ENCODE measurements around the gene PRODH2.
"Not testable (repeated sequence)": the region's sequence is repeated elsewhere in the genome, so short reads cannot be mapped to it uniquely, and the experiment has no call there.

Gene PRODH2

GRCh38 chr19:35843676-35844481 is 31.2 kb upstream of the PRODH2 start:
- no peak for DNase-seq (ENCODE audit: low read depth in 2 of 2, low spot score in 1 of 2)

GRCh38 chr19:35842666-35843272 is 30.1 kb upstream of the PRODH2 start:
- DNase-seq (ENCODE audit: low read depth in 2 of 2, low spot score in 1 of 2), result no peak

- DNase-seq (ENCODE audit: low read depth in 2 of 2, low spot score in 1 of 2), result no peak
Observed at GRCh38 chr19:35841961-35842595, 29.4 kb upstream of the PRODH2 start.

- not testable (repeated sequence) for DNase-seq (ENCODE audit: low read depth in 2 of 2, low spot score in 1 of 2)
Observed at GRCh38 chr19:35836096-35836495, 23.5 kb upstream of the PRODH2 start.

- DNase-seq (ENCODE audit: low read depth in 2 of 2, low spot score in 1 of 2), result no peak
Observed at GRCh38 chr19:35833972-35834371, 21.3 kb upstream of the PRODH2 start.

GRCh38 chr19:35832054-35832453 is 19.4 kb upstream of the PRODH2 start:
- DNase-seq (ENCODE audit: low read depth in 2 of 2, low spot score in 1 of 2), result no peak

GRCh38 chr19:35830986-35831385 is 18.3 kb upstream of the PRODH2 start:
- no peak for DNase-seq (ENCODE audit: low read depth in 2 of 2, low spot score in 1 of 2)

- peak; percentile 15 to 21 for DNase-seq (ENCODE audit: low read depth in 2 of 2, low spot score in 1 of 2)
Observed at GRCh38 chr19:35828692-35829301, 16.2 kb upstream of the PRODH2 start.

- DNase-seq (ENCODE audit: low read depth in 2 of 2, low spot score in 1 of 2), result no peak
Observed at GRCh38 chr19:35824150-35824549, 11.5 kb upstream of the PRODH2 start.

GRCh38 chr19:35822579-35822978 is 9.9 kb upstream of the PRODH2 start:
- no peak for DNase-seq (ENCODE audit: low read depth in 2 of 2, low spot score in 1 of 2)

GRCh38 chr19:35818445-35818844 is 5.8 kb upstream of the PRODH2 start:
- DNase-seq (ENCODE audit: low read depth in 2 of 2, low spot score in 1 of 2), result no peak

GRCh38 chr19:35816846-35817245 is 4.2 kb upstream of the PRODH2 start:
- DNase-seq (ENCODE audit: low read depth in 2 of 2, low spot score in 1 of 2), result no peak

GRCh38 chr19:35816262-35816661 is 3.6 kb upstream of the PRODH2 start:
- no peak for DNase-seq (ENCODE audit: low read depth in 2 of 2, low spot score in 1 of 2)

GRCh38 chr19:35813043-35813890 is 622 bp upstream of the PRODH2 start:
- DNase-seq (ENCODE audit: low read depth in 2 of 2, low spot score in 1 of 2), result no peak

GRCh38 chr19:35811317-35812219 is 1.1 kb downstream of the PRODH2 start:
- no peak for DNase-seq (ENCODE audit: low read depth in 2 of 2, low spot score in 1 of 2)

GRCh38 chr19:35807633-35808032 is 5.0 kb downstream of the PRODH2 start:
- DNase-seq (ENCODE audit: low read depth in 2 of 2, low spot score in 1 of 2), result no peak

- DNase-seq (ENCODE audit: low read depth in 2 of 2, low spot score in 1 of 2), result no peak
Observed at GRCh38 chr19:35806597-35806996, 6.0 kb downstream of the PRODH2 start.

- DNase-seq (ENCODE audit: low read depth in 2 of 2, low spot score in 1 of 2), result no peak
Observed at GRCh38 chr19:35805526-35806102, 7.0 kb downstream of the PRODH2 start.

GRCh38 chr19:35801828-35802227 is 10.8 kb downstream of the PRODH2 start:
- no peak for DNase-seq (ENCODE audit: low read depth in 2 of 2, low spot score in 1 of 2)

GRCh38 chr19:35797663-35798062 is 15.0 kb downstream of the PRODH2 start:
- no peak for DNase-seq (ENCODE audit: low read depth in 2 of 2, low spot score in 1 of 2)

All from stimulated activated CD8-positive, alpha-beta memory T cell treated with anti-CD3 and anti-CD28 coated beads, Interleukin-4, amount 100 ng/mL, for 1 hour (primary cell).